Posterior vena cava (tissue), 2 donors: ENCODE measurements around the gene IQCN. TPM values are rescaled to one million over a fixed set of nuclear protein-coding genes. Genes with fewer than 3 reads are reported as not detected.

Source experiments
- microRNA-seq, 2 donors: library from miRNA; unstranded; fragments of <30 nt; microRNA quantifications; one replicate each; pipeline ENCODE4 v1.2.0, GENCODE V29; 2020 to 2021; ENCODE audit warnings: borderline microRNAs expressed in 2 of 2
- total RNA-seq, 2 donors: library from RNA; stranded (reverse); fragmentation: NEBNext Ultra II Directional; extraction: Animal tissue kit (Norgen Biotek cat#: 25700); gene quantifications; one replicate each; pipeline ENCODE4 v1.2.1, GENCODE V29; 2021
- donor health status: DM: yes; HTN: yes; CAD: no.
- donor health status: DM: yes; HTN: yes; CAD: no.

Gene IQCN
- total RNA-seq, 2 donors from 2014 or later, result 2.6 to 4.9 TPM

Small RNAs within 50 kb of the gene (microRNA-seq; reads per million reads assigned to microRNA genes)
- 0.97 to 2.1 reads per million in 2 donors for gene MIR3188

Other genes starting within 250 kb of the IQCN start
- 1 to 10 TPM; 1.7 to 2.3 TPM for gene IL12RB1, start 187.5 kb downstream of the IQCN start, total RNA-seq
- gene MAST3, start 176.7 kb downstream of the IQCN start, total RNA-seq, result 1 to 10 TPM; 5.6 to 7.1 TPM
- 10 to 100 TPM; 11.5 to 13.0 TPM for gene PIK3R2, start 121.3 kb downstream of the IQCN start, total RNA-seq
- gene IFI30, start 100.6 kb downstream of the IQCN start, total RNA-seq, result 10 to 100 TPM; 60.7 to 76.7 TPM
- 1 to 10 TPM; 6.1 to 6.6 TPM for gene MPV17L2, start 81.2 kb downstream of the IQCN start, total RNA-seq
- gene RAB3A, start 70.4 kb downstream of the IQCN start, total RNA-seq, result 1 to 10 TPM; 1.9 to 2.9 TPM
- 1 to 10 TPM in 1 of 2 donors, under 1 TPM in 1; 0.90 to 1.1 TPM for gene PDE4C, start 48.0 kb downstream of the IQCN start, total RNA-seq
- 100 to 1,000 TPM; 192 to 231 TPM for gene JUND, start 7.2 kb upstream of the IQCN start, total RNA-seq
- gene LSM4, start 48.6 kb upstream of the IQCN start, total RNA-seq, result 10 to 100 TPM; 44.4 to 46.9 TPM
- 10 to 100 TPM; 42.8 to 48.6 TPM for gene PGPEP1, start 66.1 kb upstream of the IQCN start, total RNA-seq
- 1 to 10 TPM; 3.1 to 4.5 TPM for gene GDF15, start 111.7 kb upstream of the IQCN start, total RNA-seq
- 10 to 100 TPM in 1 of 2 donors, 1 to 10 TPM in 1; 6.8 to 16.8 TPM for gene LRRC25, start 123.2 kb upstream of the IQCN start, total RNA-seq
- gene SSBP4, start 144.9 kb upstream of the IQCN start, total RNA-seq, result 10 to 100 TPM; 54.4 to 56.9 TPM
- gene ISYNA1, start 163.7 kb upstream of the IQCN start, total RNA-seq, result 10 to 100 TPM; 27.5 to 28.1 TPM
- 10 to 100 TPM; 19.5 to 20.7 TPM for gene ELL, start 247.6 kb upstream of the IQCN start, total RNA-seq